RWPE1 (cell line): ENCODE measurements around the gene PPP3CA.

Experiments used
- CTCF ChIA-PET: fragments of 350-600 bp; sonication (Branson Sonifier 250); formaldehyde crosslinking; extraction: SDS; loops from one replicate; lab custom pipeline; 2021; lab: Yijun Ruan, JAX
- POLR2A ChIA-PET: fragments of 400-600 bp; formaldehyde crosslinking; extraction: SDS; loops from one replicate; lab custom pipeline; 2020; ENCODE audit warnings: antibody characterized with exemption; ENCODE audit not compliant: low non-redundant PET; lab: Yijun Ruan, JAX
- DNase-seq: peaks from one replicate; pipeline ENCODE4 v3.0.0; 2012; ENCODE audit warnings: low spot score
- H3K27ac ChIP-seq: fragments of 450-650 bp; 2 replicates; pipeline ENCODE4 v1.5.1; 2017
- CTCF ChIP-seq: fragments of 450-650 bp; conservative IDR thresholded peaks from 2 replicates; pipeline ENCODE4 v1.5.1; 2017; ENCODE audit warnings: low read depth, mild to moderate bottlenecking

PPP3CA gene

GRCh38 chr4:101326576-101326975 lies 20.8 kb downstream of the PPP3CA start:
- TF ChIP-seq CTCF, result no peak
- DNase-seq, result no peak
- H3K27ac ChIP-seq, result no peak overlapping the region
- ChIA-PET CTCF (interaction anchor here (0.6 to 0.7 kb wide), 2 partner anchors 20 to 748 kb away, joined by 4 read pairs; no protein-coding TSS in a partner anchor), POLR2A (no interaction called here)

GRCh38 chr4:101322743-101323142 lies 24.6 kb downstream of the PPP3CA start:
- H3K27ac ChIP-seq, result no peak overlapping the region
- ChIA-PET POLR2A (no interaction called here), CTCF (no interaction called here)
- TF ChIP-seq CTCF, result no peak
- no peak for DNase-seq

GRCh38 chr4:101321481-101322042 lies 25.8 kb downstream of the PPP3CA start:
- POLR2A ChIA-PET, result no interaction called here
- no peak overlapping the region for H3K27ac ChIP-seq
- DNase-seq, result no peak
- no peak for TF ChIP-seq CTCF
- CTCF ChIA-PET, result interaction anchor here (0.6 kb wide), 1 partner anchor 173 kb away, joined by 3 read pairs; no protein-coding TSS in a partner anchor

GRCh38 chr4:101315786-101316185 lies 31.5 kb downstream of the PPP3CA start:
- POLR2A ChIA-PET, result no interaction called here
- CTCF ChIA-PET, result no interaction called here
- no peak for DNase-seq
- no peak for TF ChIP-seq CTCF
- H3K27ac ChIP-seq, result no peak overlapping the region

GRCh38 chr4:101315041-101315440 lies 32.3 kb downstream of the PPP3CA start:
- DNase-seq, result no peak
- no peak overlapping the region for H3K27ac ChIP-seq
- ChIA-PET POLR2A (no interaction called here), CTCF (no interaction called here)
- no peak for TF ChIP-seq CTCF

GRCh38 chr4:101309925-101310324 lies 37.4 kb downstream of the PPP3CA start:
- POLR2A ChIA-PET, result no interaction called here
- DNase-seq, result no peak
- CTCF ChIA-PET, result no interaction called here

More at GRCh38 chr4:101309925-101310324, 37.4 kb downstream of the PPP3CA start:
- no peak overlapping the region for H3K27ac ChIP-seq
- no peak for TF ChIP-seq CTCF
